Measurements from ENCODE around the gene PEAK1.

- TF ChIP-seq CTCF (IDR thresholded peaks at IDR 0.05): no peak
- no peak for TF ChIP-seq POLR2A (IDR thresholded peaks at IDR 0.05)
Observed at GRCh38 chr15:77376770-77377169, 43.1 kb downstream of the PEAK1 start.
